DMS53 (cell line): ENCODE measurements around the gene CDKL5.

Source experiments
- DNase-seq: peaks from one replicate; lab custom pipeline; 2025; lab: John Stamatoyannopoulos, UW

Gene CDKL5

GRCh38 chrX:18698737-18699650, 273.6 kb downstream of the CDKL5 start:
- DNase-seq: no peak

- peak; percentile 19 for DNase-seq
Observed at GRCh38 chrX:18701621-18702361, 276.4 kb downstream of the CDKL5 start.

GRCh38 chrX:18702362-18703195, 277.2 kb downstream of the CDKL5 start:
- DNase-seq: peak; percentile 69
